Measurements from ENCODE around the gene GLYATL1.

GLYATL1 gene

DNA sequence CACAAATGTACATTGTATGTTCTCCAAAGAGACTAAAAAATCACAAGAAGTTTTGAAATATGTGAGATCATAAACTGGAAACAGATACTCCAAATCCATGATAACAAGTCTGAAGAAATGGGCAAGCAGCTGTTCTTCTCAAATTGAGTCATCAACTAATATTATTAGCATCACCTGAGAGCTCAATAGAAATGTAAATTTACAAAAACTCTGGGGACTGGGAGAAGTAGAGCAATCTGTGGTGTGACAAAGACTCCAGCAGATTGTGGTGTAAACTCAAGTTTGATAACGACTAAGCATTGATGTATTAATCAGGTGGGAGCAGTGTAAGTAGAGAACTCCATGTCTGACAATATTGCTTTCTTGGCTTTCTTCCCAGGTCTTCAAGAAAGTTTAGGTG, 53.2 kb downstream of the GLYATL1 start:
- Histone ChIP-seq H3K27ac (ENCODE audit: low read length) (no peak overlapping the region), H2AFZ (ENCODE audit: low read length) (no peak overlapping the region), H3K27me3 (replicated peaks; ENCODE audit: insufficient read depth, low read length) (no peaks in the 10 kb centered on the region), H3K4me1 (ENCODE audit: low read length) (peaks cover 21% of the 10 kb centered on the region), H4K20me1 (ENCODE audit: insufficient read depth, low read length) (no peaks in the 10 kb centered on the region), H3K79me2 (ENCODE audit: low read length) (no peaks in the 10 kb centered on the region), H3F3A (ENCODE audit: insufficient read depth, low read length) (no peaks in the 10 kb centered on the region), H3K9ac (ENCODE audit: low read length) (no peak overlapping the region), H3K9me3 (replicated peaks; ENCODE audit: insufficient read depth, low read length) (no peaks in the 10 kb centered on the region), H3K36me3 (replicated peaks; ENCODE audit: insufficient read depth, low read length) (no peaks in the 10 kb centered on the region), H3K9me2 (replicated peaks; ENCODE audit: insufficient read depth, low read length) (no peaks in the 10 kb centered on the region), H3K4me2 (ENCODE audit: low read depth, low read length) (no peak overlapping the region), H3K4me3 (ENCODE audit: low read length) (no peak overlapping the region)
- no peak for DNase-seq
- TF ChIP-seq, protein P1, sequence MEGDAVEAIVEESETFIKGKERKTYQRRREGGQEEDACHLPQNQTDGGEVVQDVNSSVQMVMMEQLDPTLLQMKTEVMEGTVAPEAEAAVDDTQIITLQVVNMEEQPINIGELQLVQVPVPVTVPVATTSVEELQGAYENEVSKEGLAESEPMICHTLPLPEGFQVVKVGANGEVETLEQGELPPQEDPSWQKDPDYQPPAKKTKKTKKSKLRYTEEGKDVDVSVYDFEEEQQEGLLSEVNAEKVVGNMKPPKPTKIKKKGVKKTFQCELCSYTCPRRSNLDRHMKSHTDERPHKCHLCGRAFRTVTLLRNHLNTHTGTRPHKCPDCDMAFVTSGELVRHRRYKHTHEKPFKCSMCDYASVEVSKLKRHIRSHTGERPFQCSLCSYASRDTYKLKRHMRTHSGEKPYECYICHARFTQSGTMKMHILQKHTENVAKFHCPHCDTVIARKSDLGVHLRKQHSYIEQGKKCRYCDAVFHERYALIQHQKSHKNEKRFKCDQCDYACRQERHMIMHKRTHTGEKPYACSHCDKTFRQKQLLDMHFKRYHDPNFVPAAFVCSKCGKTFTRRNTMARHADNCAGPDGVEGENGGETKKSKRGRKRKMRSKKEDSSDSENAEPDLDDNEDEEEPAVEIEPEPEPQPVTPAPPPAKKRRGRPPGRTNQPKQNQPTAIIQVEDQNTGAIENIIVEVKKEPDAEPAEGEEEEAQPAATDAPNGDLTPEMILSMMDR (IDR thresholded peaks at IDR 0.05; ENCODE audit: low read length): no peak
- TF ChIP-seq EZH2phosphoT487 (IDR thresholded peaks at IDR 0.05; ENCODE audit: low read length) (no peak), EZH2 (optimal IDR thresholded peaks at IDR 0.05; ENCODE audit: low read depth, low read length) (no peak)

DNA sequence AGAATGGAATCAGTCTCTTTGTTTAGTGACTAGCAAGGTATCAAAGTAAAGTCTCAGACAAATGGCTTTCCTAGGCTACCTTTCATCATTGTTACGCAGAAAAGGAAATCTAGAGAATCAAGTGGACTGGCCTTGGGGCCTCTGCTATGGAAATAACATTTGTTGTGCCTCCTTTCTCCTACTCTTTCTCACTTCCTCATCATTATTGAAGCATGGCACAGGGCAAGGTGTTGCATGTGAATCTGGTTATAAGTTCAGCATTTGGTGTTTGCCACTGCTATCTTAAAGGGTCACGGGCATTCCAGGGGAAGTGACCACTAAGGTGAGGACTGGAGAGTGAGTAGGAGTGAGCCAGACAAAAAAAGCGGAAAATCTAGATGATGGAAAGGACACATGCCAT, 54.9 kb downstream of the GLYATL1 start:
- no peak overlapping the region for H3K4me3 ChIP-seq (ENCODE audit: low read length)
- no peaks in the 10 kb centered on the region for H3K27me3 ChIP-seq (replicated peaks; ENCODE audit: insufficient read depth, low read length)
- H3K4me2 ChIP-seq (ENCODE audit: low read depth, low read length): no peak overlapping the region
- H3K9ac ChIP-seq (ENCODE audit: low read length): no peak overlapping the region
- no peak for DNase-seq
- H4K20me1 ChIP-seq (ENCODE audit: insufficient read depth, low read length): no peaks in the 10 kb centered on the region
- no peaks in the 10 kb centered on the region for H3K79me2 ChIP-seq (ENCODE audit: low read length)
- H3K27ac ChIP-seq (ENCODE audit: low read length): no peak overlapping the region
- H3K9me2 ChIP-seq (replicated peaks; ENCODE audit: insufficient read depth, low read length): no peaks in the 10 kb centered on the region
- H3K4me1 ChIP-seq (ENCODE audit: low read length): peaks cover 27% of the 10 kb centered on the region
- no peaks in the 10 kb centered on the region for H3F3A ChIP-seq (ENCODE audit: insufficient read depth, low read length)
- H3K9me3 ChIP-seq (replicated peaks; ENCODE audit: insufficient read depth, low read length): no peaks in the 10 kb centered on the region
- no peak overlapping the region for H2AFZ ChIP-seq (ENCODE audit: low read length)
- H3K36me3 ChIP-seq (replicated peaks; ENCODE audit: insufficient read depth, low read length): no peaks in the 10 kb centered on the region
- TF ChIP-seq, protein P1 (IDR thresholded peaks at IDR 0.05; ENCODE audit: low read length): no peak
- TF ChIP-seq EZH2 (optimal IDR thresholded peaks at IDR 0.05; ENCODE audit: low read depth, low read length) (no peak), EZH2phosphoT487 (IDR thresholded peaks at IDR 0.05; ENCODE audit: low read length) (no peak)

DNA sequence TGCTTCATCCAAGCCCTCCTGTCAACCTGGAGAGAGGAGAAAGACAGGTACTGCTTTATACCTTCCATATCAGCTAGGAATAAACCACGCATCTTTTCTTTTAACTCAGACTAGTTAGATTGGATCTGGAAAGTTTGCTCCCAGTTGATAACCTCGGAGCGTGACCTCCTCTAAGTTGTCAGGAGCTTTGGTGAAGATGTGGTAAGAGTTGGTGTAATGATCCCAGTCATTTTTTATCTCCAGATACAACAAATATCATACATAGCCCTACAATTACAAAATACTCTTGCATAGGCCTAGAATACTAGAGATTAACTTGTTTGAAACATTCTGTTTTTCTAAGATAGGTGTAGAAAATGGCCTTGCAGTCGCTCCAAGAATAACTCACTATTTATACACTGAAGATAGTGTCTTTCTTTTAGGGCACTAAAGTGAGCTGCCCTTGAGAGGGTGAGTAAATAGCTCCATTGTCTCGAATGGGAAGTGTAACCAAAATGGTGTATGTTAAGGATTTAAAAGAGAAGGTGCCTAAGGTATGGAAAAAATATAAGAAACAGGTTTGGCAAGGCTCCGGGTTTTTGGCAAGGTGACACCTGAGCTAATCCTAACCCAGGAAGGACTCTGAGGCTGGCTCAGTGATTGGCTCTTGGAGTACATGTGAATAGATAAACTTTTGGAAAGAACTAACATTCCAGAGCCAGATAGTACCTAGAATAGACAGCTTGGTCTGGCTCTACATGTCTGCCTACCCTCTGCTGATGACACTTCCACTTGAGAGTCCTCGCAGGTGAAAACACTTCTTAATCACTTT, 59.4 kb downstream of the GLYATL1 start:
- TF ChIP-seq, protein P1 (IDR thresholded peaks at IDR 0.05; ENCODE audit: low read length): no peak
- TF ChIP-seq EZH2phosphoT487 (IDR thresholded peaks at IDR 0.05; ENCODE audit: low read length) (no peak), EZH2 (optimal IDR thresholded peaks at IDR 0.05; ENCODE audit: low read depth, low read length) (no peak)
- H3K79me2 ChIP-seq (ENCODE audit: low read length): no peaks in the 10 kb centered on the region
- no peak overlapping the region for H2AFZ ChIP-seq (ENCODE audit: low read length)
- no peak for DNase-seq
- no peaks in the 10 kb centered on the region for H3K9me2 ChIP-seq (replicated peaks; ENCODE audit: insufficient read depth, low read length)
- peak overlapping the region; percentile 9; the same call in 1 of the 2 replicates for H3K27ac ChIP-seq (ENCODE audit: low read length)
- H3K4me3 ChIP-seq (ENCODE audit: low read length): no peak overlapping the region
- H3K36me3 ChIP-seq (replicated peaks; ENCODE audit: insufficient read depth, low read length): no peaks in the 10 kb centered on the region
- no peaks in the 10 kb centered on the region for H4K20me1 ChIP-seq (ENCODE audit: insufficient read depth, low read length)
- peak overlapping the region; percentile 4; the same call in 1 of the 2 replicates for H3K4me2 ChIP-seq (ENCODE audit: low read depth, low read length)
- no peaks in the 10 kb centered on the region for H3F3A ChIP-seq (ENCODE audit: insufficient read depth, low read length)
- no peaks in the 10 kb centered on the region for H3K9me3 ChIP-seq (replicated peaks; ENCODE audit: insufficient read depth, low read length)
- H3K9ac ChIP-seq (ENCODE audit: low read length): no peak overlapping the region
- no peaks in the 10 kb centered on the region for H3K27me3 ChIP-seq (replicated peaks; ENCODE audit: insufficient read depth, low read length)
- peaks cover 16% of the 10 kb centered on the region for H3K4me1 ChIP-seq (ENCODE audit: low read length)

Data from MM.1S (cell line).